HuH-7.5 (cell line): ENCODE data around the gene PLK5.
"Not testable (repeated sequence)": the region's sequence is repeated elsewhere in the genome, so short reads cannot be mapped to it uniquely, and the experiment has no call there.

Source experiments
- DNase-seq: peaks from one replicate; pipeline ENCODE4 v3.0.0; 2011; ENCODE audit warnings: low spot score

The PLK5 gene

DNA sequence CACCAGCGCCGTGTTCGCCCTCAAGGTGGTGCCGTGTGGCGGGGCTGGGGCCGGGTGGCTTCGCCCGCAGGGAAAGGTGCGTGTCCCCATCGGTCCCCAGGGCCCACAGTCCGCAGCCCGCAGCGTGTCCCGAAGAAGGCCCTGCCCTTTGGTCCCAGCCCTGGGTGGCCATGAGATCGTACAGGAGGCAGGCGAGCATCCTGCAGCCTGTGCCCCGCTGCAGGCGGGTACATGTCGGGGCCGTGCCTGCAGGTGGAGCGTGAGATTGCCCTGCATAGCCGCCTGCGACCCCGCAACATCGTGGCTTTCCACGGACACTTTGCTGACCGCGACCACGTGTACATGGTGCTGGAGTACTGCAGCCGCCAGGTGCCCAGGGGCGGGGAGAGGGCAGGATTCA, 1.5 kb downstream of the PLK5 start:
- no peak for DNase-seq

DNA sequence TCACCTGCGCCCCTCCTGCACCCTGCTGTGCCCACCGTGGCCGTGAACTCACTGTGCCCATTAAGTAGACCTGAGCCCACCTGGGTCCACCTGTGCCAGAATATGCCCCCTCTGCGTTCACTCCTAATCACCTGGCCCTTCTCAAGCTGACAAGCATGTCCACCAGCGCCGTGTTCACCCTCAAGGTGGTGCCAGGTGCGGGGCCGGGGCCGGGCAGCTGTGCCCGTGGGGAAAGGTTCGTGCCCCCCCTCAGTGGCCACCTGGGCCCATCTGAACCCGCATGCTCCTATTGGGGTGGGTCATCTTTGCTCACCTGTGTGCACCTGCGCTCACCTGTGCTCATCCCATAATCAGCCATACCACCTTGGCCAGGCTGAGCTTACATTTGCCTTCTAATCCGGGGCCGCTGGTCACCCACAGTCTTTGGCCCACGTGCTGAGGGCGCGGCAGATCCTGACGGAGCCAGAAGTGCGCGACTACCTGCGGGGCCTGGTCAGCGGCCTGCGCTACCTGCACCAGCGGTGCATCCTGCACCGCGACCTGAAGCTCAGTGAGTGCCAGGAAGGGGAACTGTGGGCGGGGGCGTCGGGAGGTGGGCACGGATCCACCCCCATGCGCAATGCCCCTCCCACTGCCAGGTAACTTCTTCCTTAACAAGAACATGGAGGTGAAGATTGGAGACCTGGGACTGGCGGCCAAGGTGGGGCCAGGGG, 2.3 kb downstream of the PLK5 start:
- DNase-seq: no peak

DNA sequence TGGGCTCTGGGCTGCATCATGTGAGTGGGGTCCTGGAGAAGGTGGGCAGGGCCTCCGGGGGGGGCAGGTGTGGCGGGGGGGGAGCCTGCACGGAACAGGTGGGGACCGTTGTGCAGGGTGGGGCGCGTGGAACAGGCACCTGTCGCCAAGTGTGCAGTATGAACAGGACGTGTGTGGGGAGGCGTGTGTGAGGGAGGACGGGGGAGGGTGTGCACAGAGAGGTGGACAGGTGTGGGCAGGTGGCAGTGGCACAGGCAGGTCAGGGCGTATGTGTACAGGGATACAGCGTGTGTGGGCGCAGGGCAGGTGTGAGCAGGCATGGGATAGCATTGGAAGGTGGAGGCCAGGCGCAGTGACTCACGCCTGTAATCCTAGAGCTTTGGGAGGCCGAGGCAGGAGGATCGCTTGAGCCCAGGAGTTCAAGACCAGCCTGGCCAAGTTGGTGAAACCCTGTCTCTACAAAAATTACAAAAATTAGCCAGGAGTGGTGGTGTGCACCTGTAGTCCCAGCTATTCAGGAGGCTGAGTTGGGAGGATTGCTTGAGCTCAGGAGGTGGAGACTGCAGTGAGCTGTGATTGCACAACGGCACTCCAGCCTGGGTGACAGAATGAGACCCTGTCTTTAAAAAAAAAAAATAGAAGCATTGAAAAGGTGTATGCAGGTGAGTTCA, 3.2 kb downstream of the PLK5 start:
- DNase-seq: no peak

DNA sequence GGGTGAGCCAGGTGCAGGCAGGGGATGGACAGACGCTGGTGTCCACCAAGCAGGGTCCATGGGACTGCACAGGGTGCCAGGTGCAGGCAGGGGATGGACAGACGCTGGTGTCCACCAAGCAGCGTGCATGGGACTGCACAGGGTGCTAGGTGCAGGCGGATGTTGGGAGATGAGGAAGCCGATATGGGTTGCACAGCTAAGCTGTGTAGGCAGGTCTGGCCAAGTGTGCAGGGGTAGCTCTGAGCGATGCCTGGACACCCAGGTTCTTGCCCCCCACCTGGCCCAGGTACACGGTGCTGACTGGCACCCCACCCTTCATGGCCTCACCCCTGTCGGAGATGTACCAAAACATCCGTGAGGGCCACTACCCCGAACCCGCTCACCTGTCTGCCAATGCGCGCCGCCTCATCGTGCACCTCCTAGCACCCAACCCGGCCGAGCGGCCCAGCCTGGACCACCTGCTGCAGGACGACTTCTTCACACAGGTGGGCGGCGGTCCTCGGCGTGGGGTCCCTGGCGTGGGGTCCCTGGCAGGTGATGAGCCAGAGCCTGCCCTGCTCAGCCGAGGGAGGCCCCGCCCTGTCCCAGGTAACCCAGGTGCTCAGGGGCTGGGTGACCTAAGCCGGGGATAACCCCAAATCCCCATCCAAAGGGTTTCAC, 3.9 kb downstream of the PLK5 start:
- DNase-seq: no peak

- DNase-seq: no peak
Observed at GRCh38 chr19:1528596-1529429, 4.9 kb downstream of the PLK5 start.

- no peak for DNase-seq
Observed at GRCh38 chr19:1529430-1529816, 5.5 kb downstream of the PLK5 start.

GRCh38 chr19:1530856-1531255, 7.0 kb downstream of the PLK5 start:
- DNase-seq: not testable (repeated sequence)

DNA sequence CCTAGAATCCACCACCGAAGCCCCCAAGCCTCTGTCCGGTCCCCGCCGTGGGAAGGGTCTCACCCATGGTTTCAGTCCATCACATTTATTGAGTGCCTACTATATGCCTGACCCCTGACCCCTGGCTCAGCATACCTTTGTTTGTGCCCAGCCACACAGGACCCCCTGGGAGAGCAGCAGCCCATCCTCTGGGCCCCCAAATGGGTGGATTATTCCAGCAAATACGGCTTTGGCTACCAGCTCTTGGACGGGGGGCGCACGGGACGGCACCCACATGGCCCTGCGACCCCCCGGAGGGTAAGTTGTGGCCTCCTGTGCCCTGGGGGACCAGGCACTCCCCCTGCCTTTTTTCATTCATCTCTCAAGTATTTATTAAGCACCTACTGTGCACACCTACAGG, 7.7 kb downstream of the PLK5 start:
- no peak for DNase-seq

DNA sequence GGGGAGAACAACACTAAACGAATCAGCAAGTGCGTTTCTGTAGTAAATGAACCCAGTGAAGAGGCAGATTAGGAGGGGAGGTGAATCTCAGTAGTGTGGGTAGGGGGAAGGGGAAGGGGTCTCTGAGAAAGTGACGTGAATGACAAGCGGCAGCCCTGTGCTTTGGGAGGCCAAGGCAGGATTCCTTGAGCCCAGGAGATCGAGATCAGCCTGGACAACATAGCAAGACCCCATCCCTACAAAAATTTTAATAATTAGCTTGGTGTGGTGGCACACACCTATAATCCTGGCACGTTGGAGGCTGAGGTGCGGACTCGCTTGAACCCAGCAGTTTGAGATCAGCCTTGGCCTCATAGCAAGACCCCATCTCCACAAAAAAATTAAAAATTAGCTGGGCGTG, 8.1 kb downstream of the PLK5 start:
- DNase-seq: no peak

GRCh38 chr19:1533510-1534150, 9.8 kb downstream of the PLK5 start:
- no peak for DNase-seq

GRCh38 chr19:1534972-1535371, 11.1 kb downstream of the PLK5 start:
- no peak for DNase-seq

- not testable (repeated sequence) for DNase-seq
Observed at GRCh38 chr19:1535699-1536098, 11.8 kb downstream of the PLK5 start.

- DNase-seq: no peak
Observed at GRCh38 chr19:1538978-1539377, 15.1 kb downstream of the PLK5 start.

GRCh38 chr19:1539749-1540148, 15.9 kb downstream of the PLK5 start:
- DNase-seq: not testable (repeated sequence)

DNA sequence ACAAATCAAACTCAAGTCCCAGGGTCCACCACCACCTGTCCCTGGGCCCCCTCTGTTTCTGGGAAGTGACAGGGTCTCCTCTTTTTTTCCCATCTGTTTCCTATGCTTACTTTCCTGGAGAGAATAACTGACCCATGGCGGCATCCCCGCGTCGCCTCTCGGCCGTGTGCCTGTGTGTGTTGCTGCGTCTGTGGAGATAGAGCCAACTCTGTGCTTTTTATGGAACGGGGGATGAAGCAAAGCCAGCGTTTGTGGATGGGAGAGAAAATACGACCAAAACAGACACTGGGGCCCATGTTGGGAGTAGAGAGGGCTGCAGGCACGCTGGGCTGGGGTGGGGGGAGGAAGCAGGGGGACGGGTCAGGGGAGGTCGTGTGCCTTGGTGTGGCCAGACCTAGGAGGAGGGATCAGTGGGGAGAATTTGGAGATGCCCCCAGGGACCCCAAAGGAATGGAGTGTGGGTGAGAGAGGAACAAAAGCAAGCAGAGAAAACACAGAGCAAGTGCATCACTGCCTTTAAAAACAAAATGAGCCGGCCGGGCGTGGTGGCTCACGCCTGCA, 16.6 kb downstream of the PLK5 start:
- no peak for DNase-seq

GRCh38 chr19:1549332-1549945, 25.6 kb downstream of the PLK5 start:
- DNase-seq: no peak

GRCh38 chr19:1551068-1552040, 27.5 kb downstream of the PLK5 start:
- DNase-seq: no peak

GRCh38 chr19:1553415-1553814, 29.5 kb downstream of the PLK5 start:
- no peak for DNase-seq

- no peak for DNase-seq
Observed at GRCh38 chr19:1554968-1555367, 31.1 kb downstream of the PLK5 start.
